IPS-20b (cell line): ENCODE measurements around the gene YRDC.

ENCODE experiments used
- H3K27ac ChIP-seq: one replicate; pipeline ENCODE4 v1.5.1; 2013; ENCODE audit warnings: low read length
- H3K27me3 ChIP-seq: 2 replicates; pipeline ENCODE4 v1.6.1; 2013; ENCODE audit warnings: mild to moderate bottlenecking, low read length, inconsistent platforms; ENCODE audit not compliant: insufficient read depth
- H3K36me3 ChIP-seq: 2 replicates; pipeline ENCODE4 v1.6.1; 2013; ENCODE audit warnings: low read depth, mild to moderate bottlenecking, inconsistent platforms, low read length, moderate library complexity; ENCODE audit not compliant: insufficient read depth
- H3K4me1 ChIP-seq: 2 replicates; pipeline ENCODE4 v1.6.1; 2013; ENCODE audit warnings: mild to moderate bottlenecking, control low read depth, inconsistent platforms, low read length, moderate library complexity; ENCODE audit not compliant: insufficient read depth
- H3K4me3 ChIP-seq: 2 replicates; pipeline ENCODE4 v1.5.1; 2013; ENCODE audit warnings: mild to moderate bottlenecking, low read length, inconsistent platforms
- H3K9ac ChIP-seq: 2 replicates; pipeline ENCODE4 v1.6.1; 2013; ENCODE audit warnings: low read depth, mild to moderate bottlenecking, inconsistent platforms, low read length, moderate library complexity
- H3K9me3 ChIP-seq: 2 replicates; pipeline ENCODE4 v1.6.1; 2013; ENCODE audit warnings: mild to moderate bottlenecking, low read depth, low read length, inconsistent platforms; ENCODE audit not compliant: insufficient read depth

The YRDC gene

DNA sequence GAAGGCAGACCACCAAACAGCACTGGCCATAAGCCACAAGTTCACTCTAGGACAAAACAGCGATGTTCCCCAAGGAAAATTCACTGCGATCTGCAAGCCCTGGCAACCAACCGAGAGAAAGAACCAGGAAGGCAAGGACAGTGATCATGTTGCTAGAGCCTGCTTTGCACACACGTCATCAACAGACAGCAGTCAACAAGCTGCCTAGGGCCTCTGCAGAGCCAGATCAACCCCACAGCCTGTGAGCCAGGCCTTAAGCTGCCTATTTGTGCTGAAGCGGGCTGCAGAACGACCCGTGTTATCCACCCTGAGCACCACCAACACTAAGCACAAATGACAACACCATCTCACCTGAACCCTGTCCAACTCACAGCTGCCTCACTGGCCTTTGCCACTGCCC, 6.2 kb upstream of the YRDC start:
- no peak overlapping the region for H3K9ac ChIP-seq
- no peak overlapping the region for H3K27ac ChIP-seq
- H3K4me1 ChIP-seq: peaks cover 1% of the 10 kb centered on the region; the same call in 1 of the 2 replicates
- no peaks in the 10 kb centered on the region for H3K27me3 ChIP-seq
- H3K36me3 ChIP-seq: peaks cover 50% of the 10 kb centered on the region
- no peak overlapping the region for H3K4me3 ChIP-seq
- no peaks in the 10 kb centered on the region for H3K9me3 ChIP-seq

DNA sequence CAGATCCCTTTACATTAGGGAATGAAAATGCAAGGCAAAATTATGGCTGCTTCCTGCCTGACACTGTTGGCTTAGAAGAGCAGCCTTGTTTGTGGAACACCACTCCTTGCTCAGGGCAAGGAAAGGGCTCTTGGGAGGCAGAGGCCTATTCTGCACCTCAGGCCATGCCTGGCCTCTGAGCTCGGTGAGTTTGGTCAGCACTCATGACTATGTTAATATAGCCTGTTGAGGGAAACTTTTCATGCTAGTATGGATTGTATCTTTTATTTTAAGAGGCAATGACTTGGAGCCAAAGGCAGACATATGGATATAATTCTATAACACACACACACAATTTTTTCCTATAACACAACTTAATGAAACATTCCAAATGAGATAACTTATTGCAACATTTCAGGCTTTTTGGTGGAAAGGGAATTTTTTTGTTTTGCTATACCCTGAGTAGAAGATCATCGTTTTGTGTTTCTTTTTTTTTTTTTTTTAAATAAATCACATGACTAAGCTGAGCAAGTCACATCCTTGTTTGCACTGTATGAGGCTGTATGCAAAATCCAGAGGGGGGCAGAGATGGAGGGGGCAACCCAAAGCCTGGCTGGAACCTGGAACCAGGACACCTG, 5.6 kb upstream of the YRDC start:
- Histone ChIP-seq H3K27me3 (no peaks in the 10 kb centered on the region), H3K9me3 (no peaks in the 10 kb centered on the region), H3K4me1 (peaks cover 5% of the 10 kb centered on the region; the same call in 1 of the 2 replicates), H3K36me3 (peaks cover 46% of the 10 kb centered on the region), H3K27ac (no peak overlapping the region), H3K9ac (no peak overlapping the region), H3K4me3 (no peak overlapping the region)

DNA sequence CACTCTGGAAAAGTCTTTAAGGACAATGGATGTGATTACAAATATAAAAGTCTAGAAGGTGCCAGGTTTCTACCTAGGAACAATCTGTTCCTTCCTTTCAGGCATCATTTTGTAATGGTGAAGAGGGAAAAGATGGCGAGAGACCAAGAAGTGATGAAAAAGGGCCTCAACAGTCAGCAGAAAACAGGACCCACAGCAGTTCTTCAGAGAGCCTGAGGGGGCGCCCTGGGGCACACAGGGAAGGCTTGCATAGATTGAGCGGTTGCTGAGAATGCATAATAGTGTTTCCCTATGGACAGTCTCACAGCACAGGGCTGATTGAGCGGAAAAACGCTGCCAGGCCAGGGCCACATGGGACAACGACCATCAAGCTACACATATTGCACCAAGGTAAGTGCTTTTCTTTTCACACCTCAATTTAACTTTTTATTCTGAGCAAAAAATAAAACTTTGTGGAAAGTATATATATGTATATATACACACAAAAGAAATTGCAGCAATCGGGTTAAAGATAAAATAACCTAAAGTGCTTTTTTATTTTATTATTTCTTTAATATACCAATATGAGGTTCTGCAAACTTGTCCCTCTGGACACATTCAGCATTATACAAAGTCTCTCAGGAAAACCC, 3.1 kb upstream of the YRDC start:
- H3K4me3 ChIP-seq: no peak overlapping the region
- H3K27me3 ChIP-seq: no peaks in the 10 kb centered on the region
- no peak overlapping the region for H3K27ac ChIP-seq
- H3K4me1 ChIP-seq: peaks cover 8% of the 10 kb centered on the region; the same call in 1 of the 2 replicates
- no peak overlapping the region for H3K9ac ChIP-seq
- H3K36me3 ChIP-seq: peaks cover 42% of the 10 kb centered on the region
- H3K9me3 ChIP-seq: no peaks in the 10 kb centered on the region

DNA sequence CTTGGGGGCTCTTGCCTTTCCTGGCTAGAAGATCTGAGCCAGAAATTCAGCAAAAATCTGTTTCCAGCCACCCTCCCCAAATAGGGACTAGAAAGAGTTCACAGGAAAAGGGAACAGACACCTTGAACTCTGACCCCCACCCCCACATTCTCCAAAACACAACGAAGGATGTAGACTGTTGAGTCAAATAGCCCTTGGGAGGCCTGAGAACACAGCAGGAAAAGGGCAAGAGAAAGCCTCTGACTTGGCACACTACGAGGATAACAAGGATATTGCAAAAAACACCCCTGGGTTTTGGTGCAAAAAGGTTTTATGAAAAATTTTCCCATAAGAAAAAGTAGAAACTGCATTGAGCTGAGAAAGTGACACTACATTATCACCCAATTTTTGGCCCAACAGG, 1.9 kb upstream of the YRDC start:
- Histone ChIP-seq H3K36me3 (peaks cover 43% of the 10 kb centered on the region), H3K27ac (no peak overlapping the region), H3K9ac (no peak overlapping the region), H3K4me1 (peaks cover 8% of the 10 kb centered on the region; the same call in 1 of the 2 replicates), H3K9me3 (no peaks in the 10 kb centered on the region), H3K27me3 (no peaks in the 10 kb centered on the region), H3K4me3 (no peak overlapping the region)

DNA sequence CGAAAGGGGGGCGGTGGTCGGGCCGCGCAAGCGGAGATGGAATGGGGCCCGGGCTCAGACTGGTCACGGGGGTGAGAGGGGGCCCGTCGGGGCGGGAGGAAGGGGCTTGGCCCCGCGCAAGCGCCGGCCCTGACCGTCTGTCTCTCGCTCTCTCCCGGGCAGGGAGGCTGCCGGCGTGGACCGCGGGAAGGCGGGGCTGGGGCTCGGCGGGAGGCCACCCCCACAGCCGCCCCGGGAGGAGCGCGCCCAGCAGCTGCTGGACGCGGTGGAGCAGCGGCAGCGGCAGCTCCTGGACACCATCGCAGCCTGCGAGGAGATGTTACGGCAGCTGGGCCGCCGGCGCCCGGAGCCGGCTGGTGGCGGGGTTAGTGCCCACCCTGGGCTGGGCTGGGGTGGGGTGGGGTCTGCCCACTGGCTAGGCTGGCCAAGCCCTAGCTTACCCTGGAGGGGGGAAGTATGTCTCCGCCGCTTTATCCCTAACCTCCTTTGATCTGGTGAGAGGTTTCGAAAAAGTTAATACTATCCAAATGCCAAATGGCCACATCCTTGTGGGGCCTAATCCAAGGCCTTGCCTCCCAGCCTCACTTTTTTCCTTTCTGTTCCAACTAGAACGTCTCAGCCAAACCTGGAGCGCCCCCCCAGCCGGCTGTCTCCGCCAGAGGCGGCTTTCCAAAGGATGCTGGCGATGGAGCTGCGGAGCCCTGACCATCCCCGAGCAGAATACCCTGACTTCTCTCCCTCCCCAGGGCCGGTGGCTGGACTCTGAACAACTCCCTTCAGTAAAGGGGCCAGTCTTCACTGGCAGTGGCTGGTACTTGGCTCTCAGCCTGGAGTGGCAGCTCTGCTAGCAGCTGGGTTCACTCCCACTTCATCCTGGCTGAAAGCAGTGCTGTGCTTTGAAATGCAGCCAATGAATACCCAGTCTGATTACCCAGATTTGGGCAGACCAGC, 636 bp upstream of the YRDC start:
- H3K4me3 ChIP-seq: peak overlapping the region; percentile 100
- no peaks in the 10 kb centered on the region for H3K9me3 ChIP-seq
- no peaks in the 10 kb centered on the region for H3K27me3 ChIP-seq
- peaks cover 8% of the 10 kb centered on the region; the same call in 1 of the 2 replicates for H3K4me1 ChIP-seq
- H3K36me3 ChIP-seq: peaks cover 48% of the 10 kb centered on the region
- H3K27ac ChIP-seq: no peak overlapping the region
- H3K9ac ChIP-seq: peak overlapping the region; percentile 76; the same call in 1 of the 2 replicates

DNA sequence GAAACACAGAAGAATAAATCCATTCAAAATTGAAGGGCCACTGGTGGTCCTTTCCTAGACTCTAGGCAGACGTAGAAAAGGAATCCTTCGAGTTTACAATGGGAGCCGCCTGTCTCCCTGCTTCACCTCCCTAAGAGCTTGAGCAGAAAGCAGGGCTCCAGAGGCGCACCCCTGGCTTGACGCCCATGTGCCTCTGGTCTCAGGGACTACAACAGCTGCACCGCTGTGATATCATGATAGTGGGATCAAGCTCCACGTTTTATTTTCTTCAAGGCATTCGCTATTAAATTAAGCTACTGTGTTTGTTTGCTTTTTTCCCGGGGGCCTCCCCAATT, 821 bp downstream of the YRDC start:
- Histone ChIP-seq H3K27ac (peak overlapping the region; percentile 17), H3K27me3 (no peaks in the 10 kb centered on the region), H3K36me3 (peaks cover 62% of the 10 kb centered on the region), H3K4me3 (peak overlapping the region; percentile 100), H3K4me1 (peaks cover 8% of the 10 kb centered on the region; the same call in 1 of the 2 replicates), H3K9ac (peak overlapping the region; percentile 94; the same call in 1 of the 2 replicates), H3K9me3 (no peaks in the 10 kb centered on the region)

DNA sequence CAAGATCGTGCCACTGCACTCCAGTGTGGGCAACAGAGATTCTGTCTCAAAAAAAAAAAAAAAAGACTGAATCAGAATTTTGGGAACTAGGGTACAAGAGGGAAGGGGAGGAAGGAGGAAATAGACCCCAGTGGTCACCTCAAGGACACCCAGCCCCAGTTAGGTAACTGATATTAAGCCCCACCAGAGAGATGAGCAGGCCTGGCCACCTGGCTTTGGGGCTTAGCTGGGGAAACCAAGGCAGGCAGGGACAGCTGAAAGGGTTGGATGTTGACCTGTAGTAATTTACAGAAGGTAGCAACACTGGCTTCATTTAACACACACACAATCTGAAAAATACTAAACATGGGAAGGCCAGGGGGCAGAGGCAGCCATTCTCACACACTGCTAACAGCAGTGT, 5.6 kb downstream of the YRDC start:
- Histone ChIP-seq H3K9me3 (no peaks in the 10 kb centered on the region), H3K27me3 (no peaks in the 10 kb centered on the region)

DNA sequence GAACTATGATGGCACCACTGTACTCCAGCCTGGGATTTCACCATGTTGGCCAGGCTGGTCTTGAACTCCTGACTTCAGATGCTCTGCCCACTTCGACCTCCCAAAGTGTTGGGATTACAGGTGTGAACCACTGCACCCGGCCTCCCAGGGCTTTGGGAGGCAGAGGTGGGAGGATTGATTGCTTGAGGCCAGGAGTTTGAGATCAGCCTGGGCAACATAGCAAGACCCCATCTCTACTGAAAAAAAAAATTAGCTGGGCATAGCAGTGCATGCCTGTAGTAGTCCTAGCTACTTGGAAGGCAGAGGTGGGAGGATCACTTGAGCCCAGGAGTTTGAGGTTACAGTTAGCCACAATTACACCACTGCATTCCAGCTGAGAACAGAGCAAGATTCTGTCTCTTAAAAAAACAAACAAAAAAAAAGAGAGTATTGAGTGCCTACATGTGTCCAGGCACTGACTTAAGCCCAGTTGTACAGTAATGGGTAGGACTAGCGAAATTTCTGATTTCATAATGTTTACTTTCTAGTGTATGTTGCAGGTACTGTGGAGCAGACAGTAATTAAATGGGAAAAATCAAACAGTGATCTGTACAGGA, 10.2 kb downstream of the YRDC start:
- H3K27ac ChIP-seq: no peak overlapping the region
- H3K4me3 ChIP-seq: no peak overlapping the region
- H3K9ac ChIP-seq: no peak overlapping the region
- peaks cover 5% of the 10 kb centered on the region; the same call in 1 of the 2 replicates for H3K4me1 ChIP-seq
- H3K9me3 ChIP-seq: no peaks in the 10 kb centered on the region
- H3K36me3 ChIP-seq: peaks cover 27% of the 10 kb centered on the region
- peaks cover 34% of the 10 kb centered on the region for H3K27me3 ChIP-seq

More for the DNA sequence above, 5.6 kb downstream of the YRDC start:
- Histone ChIP-seq H3K36me3 (peaks cover 69% of the 10 kb centered on the region), H3K27ac (no peak overlapping the region), H3K9ac (no peak overlapping the region), H3K4me1 (0 out of 2 replicates have a peak, but pooled peaks cover 3% of the 10 kb centered on the region), H3K4me3 (no peak overlapping the region)

DNA sequence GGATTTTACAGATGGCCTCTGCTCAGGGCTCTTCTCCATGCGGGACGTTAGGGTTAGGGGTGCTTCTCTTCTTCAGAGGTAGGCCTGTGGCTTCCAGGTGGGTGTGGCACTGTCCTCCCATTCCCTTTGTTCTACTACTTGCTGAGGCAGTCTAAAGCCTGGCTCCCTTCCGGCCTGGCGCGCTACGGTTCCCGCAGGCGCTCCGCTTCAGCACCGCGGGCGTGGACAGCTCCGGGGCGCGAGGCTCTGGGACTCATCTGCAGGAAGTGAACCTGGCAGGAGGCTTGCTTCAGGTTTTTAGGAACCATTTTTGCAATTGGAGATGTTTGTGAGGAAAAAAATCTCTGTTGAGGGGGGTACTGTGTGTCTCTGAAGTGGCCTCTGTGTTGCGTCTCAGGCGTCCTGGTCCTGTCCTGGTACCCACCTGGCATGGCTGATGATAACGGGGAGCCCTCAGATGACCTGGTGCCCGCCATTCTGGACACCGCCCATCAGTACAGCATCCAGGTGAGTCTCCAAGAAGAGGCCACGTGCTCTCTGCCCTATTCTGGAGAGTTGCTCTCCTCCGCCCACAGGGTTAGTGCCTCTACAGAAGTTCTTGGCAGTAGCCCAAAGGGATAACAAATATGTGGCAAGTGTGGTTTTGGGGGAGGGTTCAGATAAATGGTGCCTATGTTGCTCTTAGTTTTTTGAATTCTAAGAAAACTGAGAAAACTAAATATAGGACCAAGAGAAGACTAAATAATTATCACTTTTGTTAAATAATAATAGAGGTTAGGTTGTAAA, 12.5 kb downstream of the YRDC start:
- Histone ChIP-seq H3K36me3 (peaks cover 11% of the 10 kb centered on the region; the same call in 1 of the 2 replicates), H3K4me3 (peak overlapping the region; percentile 58), H3K9ac (no peak overlapping the region), H3K9me3 (no peaks in the 10 kb centered on the region), H3K27ac (no peak overlapping the region), H3K4me1 (peaks cover 5% of the 10 kb centered on the region; the same call in 1 of the 2 replicates), H3K27me3 (peaks cover 57% of the 10 kb centered on the region)

DNA sequence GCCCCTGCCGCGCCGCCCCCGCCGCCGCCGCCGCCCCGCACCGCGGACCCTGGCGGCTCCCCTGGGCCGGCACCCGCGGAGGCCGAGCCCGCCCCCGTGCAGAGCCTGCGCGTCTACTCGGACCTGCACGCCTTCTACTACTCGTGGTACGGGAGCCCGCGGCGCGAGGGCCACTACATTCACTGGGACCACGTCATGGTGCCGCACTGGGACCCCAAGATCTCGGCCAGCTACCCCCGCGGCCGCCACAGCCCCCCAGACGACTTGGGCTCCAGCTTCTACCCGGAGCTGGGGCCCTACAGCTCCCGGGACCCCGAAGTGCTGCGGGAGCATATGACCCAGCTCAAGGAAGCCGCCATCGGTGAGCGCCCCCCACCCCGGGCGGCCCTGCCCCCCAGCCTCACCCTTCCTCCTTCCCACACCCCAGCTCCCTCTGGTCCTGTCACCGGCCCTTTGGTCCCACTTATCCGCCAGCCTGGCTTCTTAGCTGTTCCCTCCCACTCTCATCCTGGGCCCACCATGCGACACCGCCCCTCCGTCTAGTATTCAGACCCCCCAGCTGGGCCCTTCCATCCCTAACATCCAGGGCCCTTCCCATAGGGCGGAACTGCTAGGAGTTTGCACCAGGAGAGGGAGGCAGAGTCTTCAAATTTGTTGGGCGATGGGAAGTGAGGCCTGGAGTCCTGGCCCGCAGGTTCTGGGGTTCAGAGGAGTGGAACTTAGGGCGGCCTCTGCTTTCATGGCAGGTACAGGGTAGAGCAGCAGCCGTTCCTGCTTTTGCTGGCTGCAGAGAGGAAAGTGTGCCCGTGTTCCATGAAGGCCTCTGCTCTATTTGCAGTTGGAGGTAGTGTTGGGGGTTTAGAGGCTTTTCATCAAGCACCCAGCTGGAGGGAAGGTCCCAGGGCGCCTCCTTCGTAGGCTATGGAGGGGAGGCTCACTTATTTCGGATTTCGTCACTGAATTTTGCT, 13.4 kb downstream of the YRDC start:
- Histone ChIP-seq H3K9ac (no peak overlapping the region), H3K27ac (no peak overlapping the region), H3K4me1 (peaks cover 5% of the 10 kb centered on the region; the same call in 1 of the 2 replicates), H3K36me3 (peaks cover 2% of the 10 kb centered on the region; the same call in 1 of the 2 replicates), H3K27me3 (peaks cover 66% of the 10 kb centered on the region), H3K4me3 (peak overlapping the region; percentile 58), H3K9me3 (no peaks in the 10 kb centered on the region)
